ENCODE results near the gene GPHN. TPM values are rescaled to one million over a fixed set of nuclear protein-coding genes. Genes with fewer than 3 reads are reported as not detected.

GPHN gene
- total and polyA plus RNA-seq, 11 donors: 15.2 to 37.1 (median 30.1) TPM

DNA sequence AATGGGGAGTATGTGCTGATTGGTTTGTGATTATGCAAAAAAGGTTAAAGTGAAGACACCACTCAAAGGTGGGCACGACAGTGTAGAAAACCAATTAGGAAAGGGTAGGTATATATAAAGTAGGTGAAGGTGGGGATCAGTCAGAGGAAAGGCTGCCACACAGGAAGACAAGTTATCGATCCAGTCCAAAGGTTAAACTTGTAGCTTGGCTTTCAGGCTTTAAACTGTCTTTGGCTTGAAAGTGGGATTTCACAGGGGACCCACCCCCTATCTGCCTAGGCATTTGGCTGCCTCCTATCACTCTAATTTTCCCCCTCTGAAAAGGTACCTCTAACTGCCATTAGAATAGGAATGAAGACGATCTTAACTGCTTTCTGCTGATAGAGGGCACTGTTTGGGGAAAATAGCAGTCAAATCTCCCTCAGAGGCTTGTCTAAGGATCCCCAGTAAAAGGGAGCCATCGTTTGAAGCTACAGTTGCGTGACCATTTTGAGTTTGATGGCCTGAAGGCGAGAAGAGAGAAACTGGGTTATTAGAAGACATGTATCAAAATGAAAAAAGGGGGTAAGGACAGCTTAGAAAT, 250.2 kb downstream of the GPHN start:
- ATAC-seq: no peak
- DNase-seq: no peak
- intact Hi-C loops (cut with DNase I): loop anchor here in 1 of 10 donors (10.0 kb wide), 1 partner anchor 507 kb away; no protein-coding TSS in a partner anchor
- Histone ChIP-seq H3K27me3 (no peaks in the 10 kb centered on the region), H3K9me3 (no peaks in the 10 kb centered on the region), H3K4me3 (no peak overlapping the region), H3K27ac (no peak overlapping the region), H3K4me1 (no peaks in the 10 kb centered on the region), H3K36me3 (no peaks in the 10 kb centered on the region)
- 72 to 86% (median 82%) methylated on average over 6 of the region's 6 CpGs for WGBS, 4 donors
- TF ChIP-seq, protein P1, sequence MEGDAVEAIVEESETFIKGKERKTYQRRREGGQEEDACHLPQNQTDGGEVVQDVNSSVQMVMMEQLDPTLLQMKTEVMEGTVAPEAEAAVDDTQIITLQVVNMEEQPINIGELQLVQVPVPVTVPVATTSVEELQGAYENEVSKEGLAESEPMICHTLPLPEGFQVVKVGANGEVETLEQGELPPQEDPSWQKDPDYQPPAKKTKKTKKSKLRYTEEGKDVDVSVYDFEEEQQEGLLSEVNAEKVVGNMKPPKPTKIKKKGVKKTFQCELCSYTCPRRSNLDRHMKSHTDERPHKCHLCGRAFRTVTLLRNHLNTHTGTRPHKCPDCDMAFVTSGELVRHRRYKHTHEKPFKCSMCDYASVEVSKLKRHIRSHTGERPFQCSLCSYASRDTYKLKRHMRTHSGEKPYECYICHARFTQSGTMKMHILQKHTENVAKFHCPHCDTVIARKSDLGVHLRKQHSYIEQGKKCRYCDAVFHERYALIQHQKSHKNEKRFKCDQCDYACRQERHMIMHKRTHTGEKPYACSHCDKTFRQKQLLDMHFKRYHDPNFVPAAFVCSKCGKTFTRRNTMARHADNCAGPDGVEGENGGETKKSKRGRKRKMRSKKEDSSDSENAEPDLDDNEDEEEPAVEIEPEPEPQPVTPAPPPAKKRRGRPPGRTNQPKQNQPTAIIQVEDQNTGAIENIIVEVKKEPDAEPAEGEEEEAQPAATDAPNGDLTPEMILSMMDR (IDR thresholded peaks at IDR 0.05): no peak
- no peak for TF ChIP-seq POLR2A (IDR thresholded peaks at IDR 0.05)

DNA sequence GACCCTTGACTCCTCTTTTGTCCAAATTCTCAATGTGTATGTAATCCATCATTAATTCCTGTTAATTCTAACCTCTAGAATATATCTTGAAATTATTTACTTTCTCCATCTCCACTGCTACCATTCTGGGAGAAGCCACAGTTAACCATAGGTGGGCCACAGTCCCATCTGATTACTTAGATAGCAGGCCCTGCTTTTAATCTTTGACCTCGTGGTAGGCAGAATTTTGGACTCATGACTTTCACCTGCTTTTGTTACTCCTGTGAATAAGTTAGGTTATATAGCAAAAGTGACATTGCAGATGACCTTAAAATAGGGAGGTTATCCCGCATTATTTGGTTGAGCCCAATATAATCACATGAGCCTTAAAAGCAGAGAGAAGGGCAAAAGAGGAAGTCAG, 264.2 kb downstream of the GPHN start:
- H3K27me3 ChIP-seq: no peaks in the 10 kb centered on the region
- no peaks in the 10 kb centered on the region for H3K4me1 ChIP-seq
- no peak overlapping the region for H3K27ac ChIP-seq
- intact Hi-C loops (cut with DNase I): no loop called here
- no peak overlapping the region for H3K4me3 ChIP-seq
- TF ChIP-seq, protein P1 (IDR thresholded peaks at IDR 0.05): no peak
- TF ChIP-seq POLR2A (IDR thresholded peaks at IDR 0.05): no peak
- 68 to 78% (median 73%) methylated on average over 2 of the region's 2 CpGs for WGBS, 4 donors
- ATAC-seq: no peak
- no peak for DNase-seq
- H3K9me3 ChIP-seq: peaks cover 0 to 8% (median 0%) of the 10 kb centered on the region in 12 donors
- H3K36me3 ChIP-seq: no peaks in the 10 kb centered on the region

DNA sequence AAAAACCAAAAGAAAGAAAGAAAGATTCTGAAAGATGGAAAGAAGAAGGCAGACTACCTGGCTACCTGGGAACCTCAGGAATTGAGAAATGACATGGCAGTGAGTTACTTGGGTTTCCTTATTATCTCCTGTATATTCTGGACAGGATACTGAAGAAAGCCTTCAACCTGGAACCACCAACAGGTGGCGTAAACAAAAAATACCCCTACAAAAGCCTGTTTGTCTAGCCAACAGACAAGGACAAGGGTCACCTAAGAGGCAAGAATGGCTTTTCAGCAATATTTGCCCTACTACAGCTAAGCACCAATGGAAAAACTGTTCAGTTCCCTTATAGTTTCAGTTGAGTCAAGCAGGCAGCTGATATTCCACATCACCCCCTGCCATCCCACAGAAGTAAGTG, 274.9 kb downstream of the GPHN start:
- no peak for ATAC-seq
- no peak overlapping the region for H3K4me3 ChIP-seq
- WGBS, 4 donors: 92 to 100% (median 99%) methylated on average over 1 of the region's 1 CpG
- no peaks in the 10 kb centered on the region for H3K36me3 ChIP-seq
- H3K4me1 ChIP-seq: no peaks in the 10 kb centered on the region
- H3K27ac ChIP-seq: no peak overlapping the region
- H3K27me3 ChIP-seq: no peaks in the 10 kb centered on the region
- no peaks in the 10 kb centered on the region for H3K9me3 ChIP-seq
- TF ChIP-seq, protein P1 (IDR thresholded peaks at IDR 0.05): no peak
- no peak for TF ChIP-seq POLR2A (IDR thresholded peaks at IDR 0.05)
- DNase-seq: no peak
- intact Hi-C loops (cut with DNase I): no loop called here

DNA sequence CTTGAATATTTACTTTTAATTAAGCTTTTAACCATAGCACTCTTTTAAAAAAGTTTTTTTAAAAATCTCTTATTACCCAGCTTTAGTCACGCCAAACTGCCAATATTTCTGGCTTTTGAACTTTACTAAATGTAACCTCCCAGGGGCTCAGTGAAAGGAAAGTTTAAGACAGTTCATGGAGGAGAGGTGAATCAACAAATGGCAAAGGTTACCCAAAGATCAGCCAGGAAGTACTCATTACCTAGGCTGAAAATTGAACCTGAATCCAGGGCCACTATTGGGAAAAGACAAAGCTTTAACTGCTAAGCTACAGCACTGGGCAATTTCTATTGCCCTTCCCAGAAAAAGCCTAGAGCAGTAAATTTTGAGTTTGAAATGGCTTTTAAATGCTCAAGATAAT, 282.2 kb downstream of the GPHN start:
- no peak for ATAC-seq
- 94 to 100% (median 98%) methylated on average over 1 of the region's 1 CpG for WGBS, 4 donors
- H3K9me3 ChIP-seq: peaks cover 0 to 34% (median 9%) of the 10 kb centered on the region in 12 donors

More for the DNA sequence above, 282.2 kb downstream of the GPHN start:
- intact Hi-C loops (cut with DNase I): no loop called here
- Histone ChIP-seq H3K27me3 (no peaks in the 10 kb centered on the region), H3K36me3 (no peaks in the 10 kb centered on the region), H3K4me1 (no peaks in the 10 kb centered on the region), H3K27ac (no peak overlapping the region), H3K4me3 (no peak overlapping the region)
- no peak for TF ChIP-seq POLR2A (IDR thresholded peaks at IDR 0.05)
- TF ChIP-seq, protein P1 (IDR thresholded peaks at IDR 0.05): no peak
- no peak for DNase-seq

Data from heart left ventricle (tissue), 16 donors.